Neural cell (in vitro differentiated cells): ENCODE measurements around the gene SLAMF7. TPM values are rescaled to one million over a fixed set of nuclear protein-coding genes. Genes with fewer than 3 reads are reported as not detected.

Experiments
- H2AFZ ChIP-seq: fragments of 200-600, 300-800 bp; sonication (generic), shearing (Covaris generic); 2 replicates; pipeline ENCODE4 v1.6.0; 2014; ENCODE audit warnings: low read depth, mild to moderate bottlenecking, antibody characterized with exemption, low read length, moderate library complexity
- H3F3A ChIP-seq: fragments of 200-600 bp; shearing (Covaris generic); 2 replicates; pipeline ENCODE4 v1.6.1; 2016; ENCODE audit warnings: mild to moderate bottlenecking, moderate library complexity, mixed read lengths, antibody characterized with exemption, low read length; ENCODE audit not compliant: insufficient read depth, poor library complexity, severe bottlenecking
- H3K27ac ChIP-seq: fragments of 200-600, 300-800 bp; sonication (generic), shearing (Covaris generic); 2 replicates; pipeline ENCODE4 v1.5.1; 2014; ENCODE audit warnings: mild to moderate bottlenecking, low read length, moderate library complexity
- H3K27me3 ChIP-seq: fragments of 300-800, 200-600 bp; sonication (generic), shearing (Covaris generic); 2 replicates; pipeline ENCODE4 v1.6.0; 2014; ENCODE audit warnings: mild to moderate bottlenecking, low read depth, low read length, moderate library complexity; ENCODE audit not compliant: insufficient read depth
- H3K36me3 ChIP-seq: fragments of 300-800, 200-600 bp; sonication (generic), shearing (Covaris generic); 2 replicates; pipeline ENCODE4 v1.5.1; 2014; ENCODE audit warnings: mild to moderate bottlenecking, antibody characterized with exemption, low read length, moderate library complexity; ENCODE audit not compliant: insufficient read depth
- H3K4me2 ChIP-seq: fragments of 300-800, 200-600 bp; sonication (generic), shearing (Covaris generic); 2 replicates; pipeline ENCODE4 v1.6.0; 2014; ENCODE audit warnings: mild to moderate bottlenecking, low read length
- H3K4me3 ChIP-seq: fragments of 300-800, 200-600 bp; sonication (generic), shearing (Covaris generic); 2 replicates; pipeline ENCODE4 v1.5.1; 2014; ENCODE audit warnings: mild to moderate bottlenecking, low read length, moderate library complexity
- H3K79me2 ChIP-seq: fragments of 200-600 bp; shearing (Covaris generic); replicated peaks from 2 replicates; pipeline ENCODE4 v1.6.0; 2014; ENCODE audit warnings: mild to moderate bottlenecking, low read length, moderate library complexity; ENCODE audit not compliant: insufficient read depth
- H3K9ac ChIP-seq: fragments of 300-800, 200-600 bp; sonication (generic), shearing (Covaris generic); 2 replicates; pipeline ENCODE4 v1.6.1; 2016; ENCODE audit warnings: mild to moderate bottlenecking, low read length, mixed read lengths
- H3K9me2 ChIP-seq: fragments of 200-600 bp; shearing (Covaris generic); 2 replicates; pipeline ENCODE4 v1.6.1; 2016; ENCODE audit warnings: mild to moderate bottlenecking, low read length, mixed read lengths; ENCODE audit not compliant: insufficient read depth
- H3K9me3 ChIP-seq: fragments of 200-600, 300-800 bp; sonication (generic), shearing (Covaris generic); 2 replicates; pipeline ENCODE4 v1.6.1; 2016; ENCODE audit warnings: mild to moderate bottlenecking, mixed run types, low read length, moderate library complexity, mixed read lengths
- H4K20me1 ChIP-seq: fragments of 200-600 bp; shearing (Covaris generic); 2 replicates; pipeline ENCODE4 v1.6.1; 2016; ENCODE audit warnings: mild to moderate bottlenecking, mixed run types; ENCODE audit not compliant: insufficient read depth
- EP300 ChIP-seq: fragments of 450-650 bp; conservative IDR thresholded peaks from 2 replicates; pipeline ENCODE4 v1.6.1; 2014; ENCODE audit warnings: antibody characterized with exemption, mild to moderate bottlenecking, moderate library complexity; ENCODE audit not compliant: poor library complexity, severe bottlenecking
- EZH2 ChIP-seq: fragments of 200-600, 300-800 bp; shearing (Covaris generic), sonication (generic); IDR thresholded peaks from 2 replicates; pipeline ENCODE4 v1.6.1; 2014; ENCODE audit warnings: antibody characterized with exemption, low read length, borderline replicate concordance, mild to moderate bottlenecking; ENCODE audit not compliant: insufficient read depth, poor library complexity, severe bottlenecking
- MXI1 ChIP-seq: fragments of 450-650 bp; conservative IDR thresholded peaks from 2 replicates; pipeline ENCODE4 v1.6.1; 2014; ENCODE audit warnings: antibody characterized with exemption, mild to moderate bottlenecking; ENCODE audit not compliant: poor library complexity, severe bottlenecking
- POLR2AphosphoS5 ChIP-seq: IDR thresholded peaks from 2 replicates; pipeline ENCODE4 v1.6.1; 2012
- RAD21 ChIP-seq: fragments of 450-650 bp; conservative IDR thresholded peaks from 2 replicates; pipeline ENCODE4 v1.6.1; 2014; ENCODE audit warnings: antibody characterized with exemption, mild to moderate bottlenecking, moderate library complexity
- SMC3 ChIP-seq: fragments of 450-650 bp; conservative IDR thresholded peaks from 2 replicates; pipeline ENCODE4 v1.6.1; 2014; ENCODE audit warnings: antibody characterized with exemption, mild to moderate bottlenecking, moderate library complexity; ENCODE audit not compliant: poor library complexity
- TAF1 ChIP-seq: IDR thresholded peaks from 2 replicates; pipeline ENCODE4 v1.6.1; 2012; ENCODE audit warnings: low read depth
- polyA plus RNA-seq: library from polyadenylated mRNA; depleted of rRNA; stranded (reverse); fragments of >200 nt; gene quantifications from 2 replicates; pipeline ENCODE4 v1.2.3, GENCODE V29; 2014
- TF ChIP-seq, protein P1 (sequence below): fragments of 450-650 bp; IDR thresholded peaks from 2 replicates; pipeline ENCODE4 v1.5.1; 2014; ENCODE audit warnings: antibody characterized with exemption, mild to moderate bottlenecking, moderate library complexity; ENCODE audit not compliant: poor library complexity, severe bottlenecking
- TF ChIP-seq, protein P2 (sequence below): IDR thresholded peaks from 2 replicates; pipeline ENCODE4 v1.6.1; 2012; ENCODE audit warnings: borderline replicate concordance

The SLAMF7 gene
- polyA plus RNA-seq, 1 donor from 2014 or later, result not detected

DNA sequence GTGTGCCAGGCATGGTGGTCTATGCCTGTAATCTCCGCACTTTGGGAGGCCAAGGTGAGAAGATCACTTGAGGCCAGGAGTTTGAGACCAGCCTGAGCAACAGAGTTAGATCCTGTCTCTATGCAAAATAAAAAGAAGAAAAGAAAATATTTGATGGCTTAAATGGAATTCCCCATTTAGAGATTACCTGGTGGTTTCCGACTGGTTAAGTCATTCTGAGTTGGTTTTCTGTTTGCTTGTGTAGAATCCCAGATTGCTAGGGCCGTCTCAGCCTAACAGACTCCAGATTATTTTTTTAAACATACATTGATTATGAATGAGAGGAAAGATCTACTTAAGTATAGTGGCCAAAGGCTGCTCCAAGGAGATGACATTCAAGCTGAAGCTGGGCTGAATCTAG is 34.0 kb downstream of the SLAMF7 start:
- Histone ChIP-seq H3K9ac (no peak overlapping the region), H3K27ac (no peak overlapping the region), H3K79me2 (no peaks in the 10 kb centered on the region), H3K4me2 (no peak overlapping the region), H3K27me3 (no peaks in the 10 kb centered on the region), H3K9me2 (no peaks in the 10 kb centered on the region), H3F3A (no peaks in the 10 kb centered on the region), H3K36me3 (no peaks in the 10 kb centered on the region), H3K9me3 (no peaks in the 10 kb centered on the region), H4K20me1 (no peaks in the 10 kb centered on the region), H3K4me3 (no peak overlapping the region), H2AFZ (no peak overlapping the region)
- TF ChIP-seq MXI1 (no peak), POLR2AphosphoS5 (no peak), TAF1 (no peak), SMC3 (no peak), RAD21 (no peak), EZH2 (no peak), EP300 (no peak)
- TF ChIP-seq, protein P1, sequence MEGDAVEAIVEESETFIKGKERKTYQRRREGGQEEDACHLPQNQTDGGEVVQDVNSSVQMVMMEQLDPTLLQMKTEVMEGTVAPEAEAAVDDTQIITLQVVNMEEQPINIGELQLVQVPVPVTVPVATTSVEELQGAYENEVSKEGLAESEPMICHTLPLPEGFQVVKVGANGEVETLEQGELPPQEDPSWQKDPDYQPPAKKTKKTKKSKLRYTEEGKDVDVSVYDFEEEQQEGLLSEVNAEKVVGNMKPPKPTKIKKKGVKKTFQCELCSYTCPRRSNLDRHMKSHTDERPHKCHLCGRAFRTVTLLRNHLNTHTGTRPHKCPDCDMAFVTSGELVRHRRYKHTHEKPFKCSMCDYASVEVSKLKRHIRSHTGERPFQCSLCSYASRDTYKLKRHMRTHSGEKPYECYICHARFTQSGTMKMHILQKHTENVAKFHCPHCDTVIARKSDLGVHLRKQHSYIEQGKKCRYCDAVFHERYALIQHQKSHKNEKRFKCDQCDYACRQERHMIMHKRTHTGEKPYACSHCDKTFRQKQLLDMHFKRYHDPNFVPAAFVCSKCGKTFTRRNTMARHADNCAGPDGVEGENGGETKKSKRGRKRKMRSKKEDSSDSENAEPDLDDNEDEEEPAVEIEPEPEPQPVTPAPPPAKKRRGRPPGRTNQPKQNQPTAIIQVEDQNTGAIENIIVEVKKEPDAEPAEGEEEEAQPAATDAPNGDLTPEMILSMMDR, result no peak
- TF ChIP-seq, protein P2, sequence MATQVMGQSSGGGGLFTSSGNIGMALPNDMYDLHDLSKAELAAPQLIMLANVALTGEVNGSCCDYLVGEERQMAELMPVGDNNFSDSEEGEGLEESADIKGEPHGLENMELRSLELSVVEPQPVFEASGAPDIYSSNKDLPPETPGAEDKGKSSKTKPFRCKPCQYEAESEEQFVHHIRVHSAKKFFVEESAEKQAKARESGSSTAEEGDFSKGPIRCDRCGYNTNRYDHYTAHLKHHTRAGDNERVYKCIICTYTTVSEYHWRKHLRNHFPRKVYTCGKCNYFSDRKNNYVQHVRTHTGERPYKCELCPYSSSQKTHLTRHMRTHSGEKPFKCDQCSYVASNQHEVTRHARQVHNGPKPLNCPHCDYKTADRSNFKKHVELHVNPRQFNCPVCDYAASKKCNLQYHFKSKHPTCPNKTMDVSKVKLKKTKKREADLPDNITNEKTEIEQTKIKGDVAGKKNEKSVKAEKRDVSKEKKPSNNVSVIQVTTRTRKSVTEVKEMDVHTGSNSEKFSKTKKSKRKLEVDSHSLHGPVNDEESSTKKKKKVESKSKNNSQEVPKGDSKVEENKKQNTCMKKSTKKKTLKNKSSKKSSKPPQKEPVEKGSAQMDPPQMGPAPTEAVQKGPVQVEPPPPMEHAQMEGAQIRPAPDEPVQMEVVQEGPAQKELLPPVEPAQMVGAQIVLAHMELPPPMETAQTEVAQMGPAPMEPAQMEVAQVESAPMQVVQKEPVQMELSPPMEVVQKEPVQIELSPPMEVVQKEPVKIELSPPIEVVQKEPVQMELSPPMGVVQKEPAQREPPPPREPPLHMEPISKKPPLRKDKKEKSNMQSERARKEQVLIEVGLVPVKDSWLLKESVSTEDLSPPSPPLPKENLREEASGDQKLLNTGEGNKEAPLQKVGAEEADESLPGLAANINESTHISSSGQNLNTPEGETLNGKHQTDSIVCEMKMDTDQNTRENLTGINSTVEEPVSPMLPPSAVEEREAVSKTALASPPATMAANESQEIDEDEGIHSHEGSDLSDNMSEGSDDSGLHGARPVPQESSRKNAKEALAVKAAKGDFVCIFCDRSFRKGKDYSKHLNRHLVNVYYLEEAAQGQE, result no peak

DNA sequence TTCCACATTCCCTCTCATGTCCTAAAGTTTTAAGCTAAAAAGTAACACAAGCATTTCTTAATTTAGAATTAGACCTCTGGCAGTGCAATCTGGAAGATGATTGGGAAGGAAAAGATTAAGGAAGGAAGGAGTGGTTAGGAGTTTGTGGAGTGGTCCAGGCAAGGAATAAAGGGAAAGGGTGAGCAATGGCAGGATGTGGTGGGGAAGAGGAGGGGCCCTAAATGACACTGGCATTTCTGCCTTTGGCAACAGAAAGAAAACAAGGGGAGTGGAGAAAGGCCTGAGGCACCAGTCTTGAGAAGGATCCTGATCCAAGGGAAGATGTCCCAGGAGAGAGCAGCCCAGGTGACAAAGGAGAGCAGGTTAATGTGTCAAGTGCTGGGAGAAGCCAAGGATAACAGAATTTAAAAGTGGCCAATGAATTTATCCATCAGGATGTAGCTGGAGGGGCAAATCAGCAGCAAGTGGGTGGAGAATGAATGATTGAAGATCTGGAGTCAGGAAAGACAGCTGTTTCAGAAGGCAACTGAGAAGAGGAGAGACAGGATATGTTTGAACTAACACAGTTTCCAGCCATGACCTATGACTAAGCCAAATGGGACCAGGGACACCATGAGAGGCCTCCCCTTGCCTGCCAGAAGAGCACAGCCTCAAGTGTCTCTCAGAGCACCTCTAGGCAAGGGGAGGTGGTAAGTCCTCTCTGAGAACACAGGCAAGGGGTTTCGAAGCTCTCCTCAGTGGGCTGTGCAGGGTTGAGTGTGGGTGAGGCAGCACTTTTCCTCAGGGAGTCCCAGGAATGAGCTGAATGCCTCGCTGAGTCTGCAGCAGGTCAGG is 36.1 kb downstream of the SLAMF7 start:
- TF ChIP-seq EP300 (no peak), MXI1 (no peak), EZH2 (no peak), TAF1 (no peak), RAD21 (no peak), POLR2AphosphoS5 (no peak), SMC3 (no peak)
- TF ChIP-seq, protein P1, result no peak
- TF ChIP-seq, protein P2, result no peak
- Histone ChIP-seq H3K9me2 (no peaks in the 10 kb centered on the region), H3F3A (no peaks in the 10 kb centered on the region), H3K9ac (no peak overlapping the region), H3K9me3 (no peaks in the 10 kb centered on the region), H3K4me3 (no peak overlapping the region), H3K36me3 (no peaks in the 10 kb centered on the region), H4K20me1 (no peaks in the 10 kb centered on the region), H3K79me2 (no peaks in the 10 kb centered on the region), H2AFZ (no peak overlapping the region), H3K4me2 (no peak overlapping the region), H3K27ac (no peak overlapping the region), H3K27me3 (no peaks in the 10 kb centered on the region)
